Activated B cell treated with CpG ODN at 0.5 μM for 24 hours (primary cell): ENCODE measurements around the gene TRPT1. TPM values are rescaled to one million over a fixed set of nuclear protein-coding genes. Genes with fewer than 3 reads are reported as not detected.

Source experiments
- ATAC-seq: fragments of 200-7000 bp; cut with Tn5 transposase; one replicate; pipeline ENCODE4 v1.10.0; 2021; ENCODE audit warnings: low read depth, mild to moderate bottlenecking, moderate library complexity
- CTCF ChIA-PET: fragments of 350-600 bp; sonication (Branson Sonifier 250); formaldehyde crosslinking; loops from one replicate; lab custom pipeline; 2021; ENCODE audit warnings: antibody characterized with exemption; lab: Charles Lee
- POLR2A ChIA-PET: fragments of 350-600 bp; sonication (Branson Sonifier 250); formaldehyde crosslinking; loops from one replicate; lab custom pipeline; 2021; ENCODE audit warnings: antibody characterized with exemption; lab: Charles Lee
- DNase-seq: peaks from one replicate; pipeline ENCODE4 v3.0.0; 2022
- H3K27ac Mint-ChIP-seq: one replicate; pipeline ENCODE4 v1.8.0; 2020; ENCODE audit warnings: mixed read lengths
- H3K27me3 Mint-ChIP-seq: one replicate; pipeline ENCODE4 v1.8.0; 2021; ENCODE audit warnings: mixed read lengths
- H3K36me3 Mint-ChIP-seq: one replicate; pipeline ENCODE4 v1.8.0; 2021; ENCODE audit warnings: low read depth, mixed read lengths
- H3K4me1 Mint-ChIP-seq: one replicate; pipeline ENCODE4 v1.8.0; 2021; ENCODE audit warnings: mixed read lengths
- H3K4me3 Mint-ChIP-seq: one replicate; pipeline ENCODE4 v1.8.0; 2020; ENCODE audit warnings: mild to moderate bottlenecking, mixed read lengths
- H3K9me3 Mint-ChIP-seq: one replicate; pipeline ENCODE4 v1.8.0; 2020; ENCODE audit warnings: mixed read lengths
- CTCF ChIP-seq: fragments of 200-600 bp; IDR thresholded peaks from one replicate; pipeline ENCODE4 v1.8.0; 2022; ENCODE audit warnings: antibody characterized with exemption, mild to moderate bottlenecking
- intact Hi-C: fragments of 100-400 bp; cut with micrococcal nuclease; formaldehyde crosslinking; loops from one replicate; pipeline ENCODE4 v1.15.1; 2024
- total RNA-seq: library from RNA; stranded (reverse); gene quantifications from 2 replicates; pipeline ENCODE4 v1.2.3, GENCODE V29; 2022

The TRPT1 gene
- total RNA-seq, 1 donor from 2014 or later, result 50.6 TPM

GRCh38 chr11:64238076-64238475 is 12.1 kb upstream of the TRPT1 start:
- peak overlapping the region; percentile 98 for H3K27ac Mint-ChIP-seq
- no peaks in the 10 kb centered on the region for H3K9me3 Mint-ChIP-seq
- H3K36me3 Mint-ChIP-seq, result peaks cover 43% of the 10 kb centered on the region
- ChIA-PET POLR2A (interaction anchor here (0.7 to 5.9 kb wide), 5 partner anchors 7 to 32 kb away, joined by 4 to 60 read pairs (median 6); partner anchors contain the start of genes DNAJC4, FERMT3, NUDT22 and TRPT1), CTCF (interaction anchor here (0.6 kb wide), 1 partner anchor 40 kb away, joined by 3 read pairs; no protein-coding TSS in a partner anchor)
- H3K4me3 Mint-ChIP-seq, result no peak overlapping the region
- DNase-seq, result no peak
- H3K27me3 Mint-ChIP-seq, result no peaks in the 10 kb centered on the region
- intact Hi-C loops, result no loop called here
- no peak for TF ChIP-seq CTCF
- H3K4me1 Mint-ChIP-seq, result peaks cover 73% of the 10 kb centered on the region
- no peak for ATAC-seq

- ATAC-seq (no peak), DNase-seq (no peak)
- peaks cover 73% of the 10 kb centered on the region for H3K4me1 Mint-ChIP-seq
- intact Hi-C loops, result no loop called here
- H3K27ac Mint-ChIP-seq, result peak overlapping the region; percentile 98
- CTCF ChIA-PET, result interaction anchor here (0.6 kb wide), 1 partner anchor 39 kb away, joined by 3 read pairs; no protein-coding TSS in a partner anchor
- no peak overlapping the region for H3K4me3 Mint-ChIP-seq
- no peak for TF ChIP-seq CTCF
- H3K9me3 Mint-ChIP-seq, result no peaks in the 10 kb centered on the region
- H3K27me3 Mint-ChIP-seq, result no peaks in the 10 kb centered on the region
- H3K36me3 Mint-ChIP-seq, result peaks cover 39% of the 10 kb centered on the region
- POLR2A ChIA-PET, result interaction anchor here (0.8 to 1.5 kb wide), 5 partner anchors 11 to 68 kb away, joined by 3 to 5 read pairs (median 4); partner anchors contain the start of genes ESRRA, FERMT3, NUDT22 and TRPT1
Measured at GRCh38 chr11:64237484-64237951, 11.5 kb upstream of the TRPT1 start.

- intact Hi-C loops, result loop anchor here (1.0 kb wide), 1 partner anchor 35 kb away; no protein-coding TSS in a partner anchor
- Mint-ChIP-seq H3K27ac (peak overlapping the region; percentile 93), H3K27me3 (no peaks in the 10 kb centered on the region), H3K4me3 (peak overlapping the region; percentile 90), H3K9me3 (no peaks in the 10 kb centered on the region), H3K36me3 (peaks cover 36% of the 10 kb centered on the region), H3K4me1 (peaks cover 80% of the 10 kb centered on the region)
- ATAC-seq (no peak), DNase-seq (no peak)
- no peak for TF ChIP-seq CTCF
- ChIA-PET CTCF (no interaction called here), POLR2A (interaction anchor here (1.3 to 2.0 kb wide), 4 partner anchors 9 to 50 kb away, joined by 4 to 11 read pairs (median 6); partner anchors contain the start of genes NUDT22, STIP1 and TRPT1)
Measured at GRCh38 chr11:64235437-64236161, 9.6 kb upstream of the TRPT1 start.

- peak; percentile 77 for DNase-seq
- Mint-ChIP-seq H3K36me3 (peaks cover 30% of the 10 kb centered on the region), H3K9me3 (no peaks in the 10 kb centered on the region), H3K4me1 (peaks cover 76% of the 10 kb centered on the region), H3K4me3 (peak overlapping the region; percentile 90), H3K27me3 (no peaks in the 10 kb centered on the region), H3K27ac (peak overlapping the region; percentile 93)
- ChIA-PET POLR2A (interaction anchor here (0.6 to 2.0 kb wide), 7 partner anchors 9 to 50 kb away, joined by 3 to 11 read pairs (median 4); partner anchors contain the start of genes NUDT22, STIP1 and TRPT1), CTCF (no interaction called here)
- no peak for TF ChIP-seq CTCF
- ATAC-seq, result peak; percentile 49
- intact Hi-C loops, result loop anchor here (1.0 to 5.0 kb wide), 4 partner anchors 16 to 298 kb away; partner anchors contain the start of genes NAA40, PLCB3, PRDX5 and TRMT112
Measured at GRCh38 chr11:64234647-64235379, 8.8 kb upstream of the TRPT1 start.
